Gastrocnemius medialis (tissue), 4 donors: ENCODE measurements around the gene CA10. TPM values are rescaled to one million over a fixed set of nuclear protein-coding genes. Genes with fewer than 3 reads are reported as not detected.

Experiments
- ATAC-seq, 2 donors: fragments of 150-250 bp; one replicate each; pipeline ENCODE4 v1.9.1; 2016
- DNase-seq, 2 donors: peaks; one replicate each; pipeline ENCODE4 v3.0.0-alpha.2; 2019
- H3K27ac ChIP-seq, 4 donors: fragments of 200-600 bp; sonication (generic); 1 replicate in 1 of 4; 2 replicates in 3 of 4; pipeline ENCODE4 v1.5.1; 2016 to 2018; ENCODE audit warnings: mild to moderate bottlenecking in 2 of 4, moderate library complexity in 1 of 4
- H3K27me3 ChIP-seq, 3 donors: fragments of 200-600 bp; sonication (generic) in 2 of 3; 1 replicate in 1 of 3; 2 replicates in 2 of 3; pipeline versions ENCODE4 v1.5.1 to v1.6.0; 2016 to 2019; ENCODE audit warnings: mild to moderate bottlenecking in 1 of 3, moderate library complexity in 1 of 3
- H3K36me3 ChIP-seq, 2 donors: fragments of 200-600 bp; sonication (generic) in 1 of 2; one replicate each; pipeline ENCODE4 v1.5.1; 2017 to 2018
- H3K4me1 ChIP-seq, 2 donors: fragments of 200-600 bp; sonication (generic) in 1 of 2; one replicate each; pipeline ENCODE4 v1.5.1; 2016 to 2017; ENCODE audit warnings: mild to moderate bottlenecking in 2 of 2
- H3K4me3 ChIP-seq, 4 donors: fragments of 200-600 bp; sonication (generic) in 3 of 4; 1 replicate in 1 of 4; 2 replicates in 3 of 4; pipeline ENCODE4 v1.5.1; 2016 to 2019; ENCODE audit warnings: mild to moderate bottlenecking in 2 of 4
- H3K9me3 ChIP-seq, 3 donors: fragments of 200-600 bp; sonication (generic) in 2 of 3; 1 replicate in 1 of 3; 2 replicates in 2 of 3; pipeline ENCODE4 v1.5.1; 2016 to 2019
- CTCF ChIP-seq, 5 experiments: fragments of 450-650 bp in 3 of 5; fragments of 200-600 bp in 2 of 5; sonication (generic) in 2 of 5; IDR thresholded peaks in 4 of 5; conservative IDR thresholded peaks in 1 of 5; 1 replicate in 4 of 5; 2 replicates in 1 of 5; pipeline ENCODE4 v1.5.1; 2016 to 2019; ENCODE audit warnings: antibody characterized with exemption in 5 of 5, mild to moderate bottlenecking in 3 of 5, moderate library complexity in 3 of 5
- POLR2A ChIP-seq, 2 donors: fragments of 450-650 bp; IDR thresholded peaks; one replicate each; pipeline ENCODE4 v1.6.1; 2017; ENCODE audit warnings: antibody characterized with exemption in 2 of 2, mild to moderate bottlenecking in 2 of 2, moderate library complexity in 2 of 2
- in situ Hi-C, 4 donors: fragments of 200-750 bp; cut with MboI; loops; one replicate each; pipeline versions ENCODE4 v1.15.0 to v1.8.0; 2017; ENCODE audit warnings: low sequenced_read_pairs in 4 of 4
- intact Hi-C: fragments of 100-400 bp; cut with DNase I; formaldehyde crosslinking; loops from one replicate; pipeline ENCODE4 v1.15.1; 2023; ENCODE audit warnings: low total_unique reads
- total RNA-seq, 4 donors: library from RNA; depleted of rRNA; stranded (reverse); fragments of >200 nt; gene quantifications; one replicate each; pipeline versions ENCODE4 v1.1.0 to v1.2.3, GENCODE V29; 2016

Gene CA10
- total RNA-seq, 4 donors from 2014 or later: not detected

- no peak overlapping the region for H3K4me3 ChIP-seq
- peaks cover 0 to 6% of the 10 kb centered on the region in 2 donors for H3K4me1 ChIP-seq
- in situ Hi-C loops (no loop called here), intact Hi-C loops (no loop called here)
- H3K36me3 ChIP-seq: no peaks in the 10 kb centered on the region
- no peak overlapping the region for H3K27ac ChIP-seq
- ATAC-seq (no peak), DNase-seq (no peak)
- H3K27me3 ChIP-seq: no peaks in the 10 kb centered on the region
- H3K9me3 ChIP-seq: no peaks in the 10 kb centered on the region
- TF ChIP-seq POLR2A (IDR thresholded peaks at IDR 0.05) (no peak), CTCF (IDR thresholded peaks at IDR 0.05 in 4 of 5, conservative IDR thresholded peaks at IDR 0.05 in 1 of 5) (no peak)
Observed at GRCh38 chr17:51706093-51706492, 452.4 kb downstream of the CA10 start.

- in situ Hi-C loops (no loop called here), intact Hi-C loops (no loop called here)
- Histone ChIP-seq H3K4me1 (peaks cover 0 to 6% of the 10 kb centered on the region in 2 donors), H3K4me3 (no peak overlapping the region), H3K9me3 (no peaks in the 10 kb centered on the region), H3K27me3 (no peaks in the 10 kb centered on the region), H3K36me3 (no peaks in the 10 kb centered on the region), H3K27ac (peak overlapping the region in 1 of 4 donors; percentile 31)
- TF ChIP-seq POLR2A (IDR thresholded peaks at IDR 0.05): no peak
- ATAC-seq (peak; percentile 52 to 68), DNase-seq (no peak)
Observed at GRCh38 chr17:51703361-51704341, 454.9 kb downstream of the CA10 start.

- H3K27me3 ChIP-seq: no peaks in the 10 kb centered on the region
- ATAC-seq: no peak
- no peak for DNase-seq
- H3K4me1 ChIP-seq: peaks cover 0 to 6% of the 10 kb centered on the region in 2 donors
- no peak overlapping the region for H3K27ac ChIP-seq
- H3K9me3 ChIP-seq: no peaks in the 10 kb centered on the region
- no peaks in the 10 kb centered on the region for H3K36me3 ChIP-seq
- TF ChIP-seq CTCF (IDR thresholded peaks at IDR 0.05 in 4 of 5, conservative IDR thresholded peaks at IDR 0.05 in 1 of 5) (no peak), POLR2A (IDR thresholded peaks at IDR 0.05) (no peak)
- intact Hi-C loops (no loop called here), in situ Hi-C loops (no loop called here)
- no peak overlapping the region for H3K4me3 ChIP-seq
Observed at GRCh38 chr17:51702963-51703360, 455.6 kb downstream of the CA10 start.

- Histone ChIP-seq H3K27ac (no peak overlapping the region), H3K4me1 (peaks cover 0 to 6% of the 10 kb centered on the region in 2 donors), H3K27me3 (no peaks in the 10 kb centered on the region), H3K4me3 (no peak overlapping the region), H3K36me3 (no peaks in the 10 kb centered on the region), H3K9me3 (no peaks in the 10 kb centered on the region)
- TF ChIP-seq POLR2A (IDR thresholded peaks at IDR 0.05): no peak
- TF ChIP-seq CTCF (IDR thresholded peaks at IDR 0.05 in 4 of 5, conservative IDR thresholded peaks at IDR 0.05 in 1 of 5): no peak
- DNase-seq: no peak
- in situ Hi-C loops (no loop called here), intact Hi-C loops (no loop called here)
- ATAC-seq: no peak
Observed at GRCh38 chr17:51701501-51701900, 457.0 kb downstream of the CA10 start.

GRCh38 chr17:51700011-51700760, 458.3 kb downstream of the CA10 start:
- no peak for TF ChIP-seq CTCF (IDR thresholded peaks at IDR 0.05 in 4 of 5, conservative IDR thresholded peaks at IDR 0.05 in 1 of 5)
- no peak for TF ChIP-seq POLR2A (IDR thresholded peaks at IDR 0.05)
- H3K27ac ChIP-seq: no peak overlapping the region
- no peaks in the 10 kb centered on the region for H3K9me3 ChIP-seq
- intact Hi-C loops (no loop called here), in situ Hi-C loops (no loop called here)
- peaks cover 0 to 6% of the 10 kb centered on the region in 2 donors for H3K4me1 ChIP-seq
- no peaks in the 10 kb centered on the region for H3K36me3 ChIP-seq
- H3K4me3 ChIP-seq: no peak overlapping the region
- ATAC-seq (no peak), DNase-seq (no peak)
- H3K27me3 ChIP-seq: no peaks in the 10 kb centered on the region
